ENCODE results near the gene SPECC1L. TPM values are rescaled to one million over a fixed set of nuclear protein-coding genes. Genes with fewer than 3 reads are reported as not detected.
A peak's percentile ranks its signal among the peaks of the same experiment; 100 is the strongest.
"Not testable (repeated sequence)": the region's sequence is repeated elsewhere in the genome, so short reads cannot be mapped to it uniquely, and the experiment has no call there.

SPECC1L gene
- total RNA-seq, 1 donor from 2014 or later = 173 TPM

- DNase-seq = no peak
- peaks cover 2% of the 10 kb centered on the region for H3K27me3 Mint-ChIP-seq (ENCODE audit: unreplicated experiment)
- no peak overlapping the region for H3K4me3 Mint-ChIP-seq (ENCODE audit: unreplicated experiment)
These were observed 36.8 kb upstream of the SPECC1L start for GRCh38 chr22:24233816-24234215.

GRCh38 chr22:24235315-24235714, 35.3 kb upstream of the SPECC1L start:
- Mint-ChIP-seq H3K27me3 (ENCODE audit: unreplicated experiment) (peaks cover 2% of the 10 kb centered on the region), H3K9me3 (ENCODE audit: unreplicated experiment) (peaks cover 1% of the 10 kb centered on the region), H3K36me3 (ENCODE audit: unreplicated experiment) (no peaks in the 10 kb centered on the region), H3K4me1 (ENCODE audit: low read depth, unreplicated experiment) (no peaks in the 10 kb centered on the region), H3K27ac (ENCODE audit: unreplicated experiment) (no peak overlapping the region), H3K4me3 (ENCODE audit: unreplicated experiment) (no peak overlapping the region)
- no peak for DNase-seq
- TF ChIP-seq CTCF (IDR thresholded peaks at IDR 0.05; ENCODE audit: partially characterized antibody, unreplicated experiment) = no peak

More at GRCh38 chr22:24233816-24234215, 36.8 kb upstream of the SPECC1L start:
- H3K36me3 Mint-ChIP-seq (ENCODE audit: unreplicated experiment) = no peaks in the 10 kb centered on the region
- no peak overlapping the region for H3K27ac Mint-ChIP-seq (ENCODE audit: unreplicated experiment)
- H3K4me1 Mint-ChIP-seq (ENCODE audit: low read depth, unreplicated experiment) = no peaks in the 10 kb centered on the region
- H3K9me3 Mint-ChIP-seq (ENCODE audit: unreplicated experiment) = peaks cover 1% of the 10 kb centered on the region
- no peak for TF ChIP-seq CTCF (IDR thresholded peaks at IDR 0.05; ENCODE audit: partially characterized antibody, unreplicated experiment)

- Mint-ChIP-seq H3K4me1 (ENCODE audit: low read depth, unreplicated experiment) (no peaks in the 10 kb centered on the region), H3K4me3 (ENCODE audit: unreplicated experiment) (no peak overlapping the region), H3K36me3 (ENCODE audit: unreplicated experiment) (no peaks in the 10 kb centered on the region), H3K27ac (ENCODE audit: unreplicated experiment) (no peak overlapping the region), H3K9me3 (ENCODE audit: unreplicated experiment) (no peaks in the 10 kb centered on the region), H3K27me3 (ENCODE audit: unreplicated experiment) (peaks cover 2% of the 10 kb centered on the region)
- DNase-seq = no peak
- TF ChIP-seq CTCF (IDR thresholded peaks at IDR 0.05; ENCODE audit: partially characterized antibody, unreplicated experiment) = no peak
These were observed 34.0 kb upstream of the SPECC1L start for GRCh38 chr22:24236656-24237055.

- H3K9me3 Mint-ChIP-seq (ENCODE audit: unreplicated experiment); H3K4me3 Mint-ChIP-seq (ENCODE audit: unreplicated experiment); H3K4me1 Mint-ChIP-seq (ENCODE audit: low read depth, unreplicated experiment); DNase-seq; H3K27me3 Mint-ChIP-seq (ENCODE audit: unreplicated experiment); H3K27ac Mint-ChIP-seq (ENCODE audit: unreplicated experiment); H3K36me3 Mint-ChIP-seq (ENCODE audit: unreplicated experiment): not testable (repeated sequence)
These were observed 32.4 kb upstream of the SPECC1L start for GRCh38 chr22:24238101-24238694.

GRCh38 chr22:24240381-24240780, 30.2 kb upstream of the SPECC1L start:
- peaks cover 5% of the 10 kb centered on the region for H3K36me3 Mint-ChIP-seq (ENCODE audit: unreplicated experiment)
- no peak for DNase-seq
- TF ChIP-seq CTCF (IDR thresholded peaks at IDR 0.05; ENCODE audit: partially characterized antibody, unreplicated experiment) = no peak
- H3K27me3 Mint-ChIP-seq (ENCODE audit: unreplicated experiment) = peaks cover 19% of the 10 kb centered on the region
- H3K27ac Mint-ChIP-seq (ENCODE audit: unreplicated experiment) = no peak overlapping the region
- H3K9me3 Mint-ChIP-seq (ENCODE audit: unreplicated experiment) = peaks cover 14% of the 10 kb centered on the region
- H3K4me1 Mint-ChIP-seq (ENCODE audit: low read depth, unreplicated experiment) = peaks cover 10% of the 10 kb centered on the region
- H3K4me3 Mint-ChIP-seq (ENCODE audit: unreplicated experiment) = no peak overlapping the region

- H3K36me3 Mint-ChIP-seq (ENCODE audit: unreplicated experiment); DNase-seq: not testable (repeated sequence)
These were observed 29.5 kb upstream of the SPECC1L start for GRCh38 chr22:24240985-24241692.

GRCh38 chr22:24243417-24243816, 27.2 kb upstream of the SPECC1L start:
- not testable (repeated sequence) for H3K36me3 Mint-ChIP-seq (ENCODE audit: unreplicated experiment)
- Mint-ChIP-seq H3K9me3 (ENCODE audit: unreplicated experiment) (peaks cover 15% of the 10 kb centered on the region), H3K27me3 (ENCODE audit: unreplicated experiment) (peaks cover 22% of the 10 kb centered on the region), H3K4me1 (ENCODE audit: low read depth, unreplicated experiment) (peaks cover 13% of the 10 kb centered on the region), H3K27ac (ENCODE audit: unreplicated experiment) (peak overlapping the region; percentile 100), H3K4me3 (ENCODE audit: unreplicated experiment) (peak overlapping the region; percentile 69)
- DNase-seq = peak; percentile 32

More at GRCh38 chr22:24240985-24241692, 29.5 kb upstream of the SPECC1L start:
- Mint-ChIP-seq H3K4me1 (ENCODE audit: low read depth, unreplicated experiment) (peaks cover 10% of the 10 kb centered on the region), H3K9me3 (ENCODE audit: unreplicated experiment) (peaks cover 14% of the 10 kb centered on the region), H3K27me3 (ENCODE audit: unreplicated experiment) (peaks cover 21% of the 10 kb centered on the region)
- not testable (repeated sequence) for H3K27ac Mint-ChIP-seq (ENCODE audit: unreplicated experiment); H3K4me3 Mint-ChIP-seq (ENCODE audit: unreplicated experiment)

Data from glutamatergic neuron (in vitro differentiated cells).